GM12878 (cell line): ENCODE results near the gene HES2. TPM values are rescaled to one million over a fixed set of nuclear protein-coding genes. Genes with fewer than 3 reads are reported as not detected.

Experiments
- ATAC-seq: fragments of 200-7000 bp; cut with Tn5 transposase; 3 replicates; pipeline ENCODE4 v1.9.1; 2020; ENCODE audit warnings: mild to moderate bottlenecking, moderate library complexity
- BruUV-seq: library from RNA; stranded (reverse); fragments of 400-500 nt; replicated peaks from 2 replicates; lab custom pipeline; 2021; lab: Mats Ljungman, UMichigan
- CTCF ChIA-PET: fragments of 300-600 bp; sonication (Branson Sonifier 250); formaldehyde crosslinking; extraction: SDS; loops from one replicate; lab custom pipeline; 2021; ENCODE audit warnings: inconsistent platforms; lab: Yijun Ruan, JAX
- POLR2A ChIA-PET: fragments of 350-600 bp; formaldehyde crosslinking; extraction: SDS; loops from one replicate; lab custom pipeline; 2021; ENCODE audit warnings: inconsistent platforms; lab: Charles Lee
- RAD21 ChIA-PET: fragments of 300-600 bp; sonication (Branson Sonifier 250); formaldehyde crosslinking; loops from one replicate; lab custom pipeline; 2023; ENCODE audit warnings: antibody characterized with exemption; ENCODE audit not compliant: unreplicated experiment; lab: Charles Lee
- SMC1A ChIA-PET: fragments of 300-600 bp; sonication (Branson Sonifier 250); formaldehyde crosslinking; loops from one replicate; lab custom pipeline; 2023; ENCODE audit not compliant: unreplicated experiment, uncharacterized antibody; lab: Charles Lee
- DNase-seq: peaks from one replicate; pipeline ENCODE4 v3.0.0-alpha.2; 2011; ENCODE audit warnings: low read depth, low spot score
- FAIRE-seq: peaks from 3 replicates; lab custom pipeline; 2011; peaks lifted over from hg19 to GRCh38; lab: Jason Lieb, UNC
- H2AFZ ChIP-seq: 2 replicates; pipeline ENCODE4 v1.6.0; 2011; ENCODE audit warnings: low read depth, low read length, control low read depth; ENCODE audit not compliant: control insufficient read depth
- H3K27ac ChIP-seq: 2 replicates; pipeline ENCODE4 v1.5.1; 2011; ENCODE audit warnings: control low read depth; ENCODE audit not compliant: control insufficient read depth, insufficient read depth
- H3K27me3 ChIP-seq, 2 experiments: replicated peaks in 1 of 2; 2 replicates each; pipeline versions ENCODE4 v1.6.0 to v1.6.1; 2011; ENCODE audit warnings: low read length in 1 of 2; ENCODE audit not compliant: control insufficient read depth in 2 of 2, insufficient read depth in 2 of 2
- H3K36me3 ChIP-seq, 2 experiments: 2 replicates each; pipeline ENCODE4 v1.5.1; 2011; ENCODE audit warnings: low read length in 1 of 2; ENCODE audit not compliant: control insufficient read depth in 2 of 2, insufficient read depth in 2 of 2
- H3K4me1 ChIP-seq: 2 replicates; pipeline ENCODE4 v1.6.1; 2011; ENCODE audit warnings: mild to moderate bottlenecking, low read length, moderate library complexity, mixed read lengths; ENCODE audit not compliant: control insufficient read depth, insufficient read depth
- H3K4me2 ChIP-seq: 2 replicates; pipeline ENCODE4 v1.6.0; 2011; ENCODE audit warnings: control low read depth; ENCODE audit not compliant: control insufficient read depth, insufficient read depth
- H3K4me3 ChIP-seq: fragments of 200-600 bp; sonication (generic); 2 replicates; pipeline ENCODE4 v1.5.1; 2016
- H3K79me2 ChIP-seq: 2 replicates; pipeline ENCODE4 v1.6.0; 2011; ENCODE audit warnings: low read length; ENCODE audit not compliant: control insufficient read depth, insufficient read depth
- H3K9ac ChIP-seq: 2 replicates; pipeline ENCODE4 v1.8.0; 2011; ENCODE audit warnings: low read length, control low read depth, mixed read lengths; ENCODE audit not compliant: control insufficient read depth, insufficient read depth
- H3K9me3 ChIP-seq: replicated peaks from 3 replicates; pipeline ENCODE4 v1.5.1; 2011; ENCODE audit warnings: mild to moderate bottlenecking, low read length; ENCODE audit not compliant: control insufficient read depth, insufficient read depth
- H4K20me1 ChIP-seq: 2 replicates; pipeline ENCODE4 v1.6.0; 2011; ENCODE audit not compliant: control insufficient read depth, insufficient read depth
- CBFB ChIP-seq: IDR thresholded peaks from 2 replicates; pipeline ENCODE4 v1.6.1; 2016; ENCODE audit warnings: antibody characterized with exemption, low read depth
- CTCF ChIP-seq, 3 experiments: IDR thresholded peaks in 2 of 3; conservative IDR thresholded peaks in 1 of 3; 2 replicates each; pipeline ENCODE4 v1.5.1; 2011; ENCODE audit warnings: low read depth in 3 of 3, low read length in 3 of 3, mild to moderate bottlenecking in 3 of 3, control low read depth in 2 of 3, moderate library complexity in 2 of 3, inconsistent platforms in 1 of 3, mixed read lengths in 1 of 3; ENCODE audit not compliant: control insufficient read depth in 2 of 3, insufficient read depth in 1 of 3; ENCODE audit errors: extremely low read depth in 1 of 3
- EED ChIP-seq: sonication (generic); IDR thresholded peaks from 2 replicates; pipeline ENCODE4 v1.6.1; 2016; ENCODE audit warnings: antibody characterized with exemption, low read depth
- HDGF ChIP-seq: fragments of 450-650 bp; IDR thresholded peaks from 2 replicates; pipeline ENCODE4 v1.6.1; 2016; ENCODE audit warnings: antibody characterized with exemption
- NFIC ChIP-seq: IDR thresholded peaks from 2 replicates; pipeline ENCODE4 v1.6.1; 2012; ENCODE audit warnings: low read depth, mild to moderate bottlenecking, inconsistent platforms, low read length, moderate library complexity
- PRDM15 ChIP-seq: fragments of 450-650 bp; formaldehyde crosslinking; IDR thresholded peaks from 2 replicates; pipeline ENCODE4 v1.4.0; 2020; ENCODE audit warnings: mild to moderate bottlenecking, moderate library complexity
- RAD51 ChIP-seq: fragments of 450-650 bp; IDR thresholded peaks from 2 replicates; pipeline ENCODE4 v1.6.1; 2016; ENCODE audit warnings: moderate library complexity, mild to moderate bottlenecking, inconsistent platforms
- RB1 ChIP-seq: fragments of 450-650 bp; formaldehyde crosslinking; IDR thresholded peaks from 2 replicates; pipeline ENCODE4 v1.6.1; 2017; ENCODE audit warnings: mild to moderate bottlenecking, borderline replicate concordance
- STAT1 ChIP-seq: fragments of 450-650 bp; conservative IDR thresholded peaks from 2 replicates; pipeline ENCODE4 v1.6.1; 2014; ENCODE audit warnings: antibody characterized with exemption, mild to moderate bottlenecking
- STAT3 ChIP-seq: IDR thresholded peaks from 2 replicates; pipeline ENCODE4 v1.6.1; 2011; ENCODE audit warnings: low read depth, low read length, improper control_type of control experiment
- ZNF384 ChIP-seq: IDR thresholded peaks from 2 replicates; pipeline ENCODE4 v1.6.1; 2012; ENCODE audit warnings: low read depth, mild to moderate bottlenecking, low read length, improper control_type of control experiment, borderline replicate concordance
- WGBS: methylation state at CpG from one replicate; pipeline ENCODE4 v1.1.6; 2016; ENCODE audit warnings: low lambda C conversion rate; ENCODE audit not compliant: insufficient replicate concordance, insufficient coverage; ENCODE audit errors: missing lambda C conversion rate; 5-methylcytosine and 5-hydroxymethylcytosine counted together
- in situ Hi-C: fragments of 300-500 bp; cut with MboI; formaldehyde crosslinking; loops from 9 replicates; pipeline ENCODE4 v1.14.3; 2018; ENCODE audit warnings: mixed read lengths
- intact Hi-C: fragments of 100-400 bp; cut with micrococcal nuclease; formaldehyde crosslinking; loops from one replicate; pipeline ENCODE4 v1.14.2; 2022; ENCODE audit not compliant: unreplicated experiment
- polyA plus RNA-seq, 11 experiments: library from polyadenylated mRNA; depleted of rRNA in 4 of 11; unstranded in 6 of 11; stranded (reverse) in 5 of 11; fragments of >200 nt; fragmentation: Nextera tagmentation in 4 of 11; fragmentation: Illumina TruSeq in 1 of 11; extraction: Ambion mirVana in 4 of 11; extraction: Trizol in 1 of 11; gene quantifications; 1 replicate in 1 of 11; 2 replicates in 10 of 11; pipeline versions ENCODE4 v1.2.1 to v1.2.3, GENCODE V29; 2011 to 2016; ENCODE audit warnings: inconsistent platforms in 2 of 11, missing spikeins in 2 of 11, low read depth in 1 of 11
- total RNA-seq, 4 experiments: library from RNA; depleted of rRNA in 3 of 4; stranded (reverse); fragments of >200 nt in 3 of 4; fragmentation: Illumina TruSeq in 1 of 4; extraction: Trizol in 1 of 4; gene quantifications; 2 replicates each; pipeline versions ENCODE4 v1.2.1 to v1.2.3, GENCODE V29; 2013 to 2021

The HES2 gene
- total and polyA plus RNA-seq, 10 of the 15 experiments (the other 5 are each of a cell fraction or from before 2014, with no cell fraction given), result 0.13 to 2.0 (median 0.26) TPM

GRCh38 chr1:6423321-6423999 is 3.7 kb upstream of the HES2 start (continued):
- TF ChIP-seq CTCF (IDR thresholded peaks at IDR 0.05 in 2 of 3, conservative IDR thresholded peaks at IDR 0.05 in 1 of 3; ENCODE audit: control insufficient read depth in 2 of 3, extremely low read depth in 1 of 3, insufficient read depth in 1 of 3, low read depth in 3 of 3, low read length in 3 of 3) (peak; percentile 80 to 91 (median 85)), NFIC (no peak)

GRCh38 chr1:6421266-6421665 is 1.5 kb upstream of the HES2 start:
- Histone ChIP-seq H3K27me3 (peaks cover 22% of the 10 kb centered on the region in 2 experiments; a peak in 3 of 4 replicates), H3K4me2 (no peak overlapping the region), H3K9me3 (no peaks in the 10 kb centered on the region), H3K36me3 (no peaks in the 10 kb centered on the region), H3K4me3 (no peak overlapping the region), H2AFZ (no peak overlapping the region), H3K9ac (no peak overlapping the region), H3K27ac (no peak overlapping the region), H4K20me1 (no peaks in the 10 kb centered on the region; the same call in 1 of the 2 replicates), H3K79me2 (no peaks in the 10 kb centered on the region), H3K4me1 (peaks cover 4% of the 10 kb centered on the region; the same call in 1 of the 2 replicates)
- RAD21 ChIA-PET, result interaction anchor here (3.9 kb wide), 1 partner anchor 17 kb away, joined by 44 read pairs; no protein-coding TSS in a partner anchor
- no peak for FAIRE-seq
- 37% methylated on average over 4 of the region's 4 CpGs for WGBS
- intact Hi-C loops (no loop called here), in situ Hi-C loops (no loop called here)
- SMC1A ChIA-PET, result no interaction called here
- no TSS peak for BruUV-seq
- no peak for ATAC-seq
- CTCF ChIA-PET, result interaction anchor here (2.6 to 10.9 kb wide), 2 partner anchors 15 to 19 kb away, joined by 10 to 137 read pairs; no protein-coding TSS in a partner anchor
- POLR2A ChIA-PET, result interaction anchor here (0.6 to 1.1 kb wide), 3 partner anchors 14 to 59 kb away, joined by 3 to 4 read pairs (median 3); no protein-coding TSS in a partner anchor
- no peak for DNase-seq
- TF ChIP-seq EED (no peak), PRDM15 (CRISPR knock-in tag) (no peak), CBFB (no peak), STAT1 (no peak), RAD51 (no peak), CTCF (IDR thresholded peaks at IDR 0.05 in 2 of 3, conservative IDR thresholded peaks at IDR 0.05 in 1 of 3; ENCODE audit: control insufficient read depth in 2 of 3, extremely low read depth in 1 of 3, insufficient read depth in 1 of 3, low read depth in 3 of 3, low read length in 3 of 3) (no peak), HDGF (no peak), ZNF384 (no peak), RB1 (no peak), STAT3 (no peak)
